Stimulated activated effector memory CD8-positive, alpha-beta T cell treated with anti-CD3 and anti-CD28 coated beads, Interleukin-12 subunit alpha, Interleukin-12 subunit beta, amount 100 ng/mL, for 72 hours (primary cell): ENCODE measurements around the gene CTDSPL.

Source experiments
- ATAC-seq: fragments of 150-1000 bp; cut with Tn5 transposase; 2 replicates; pipeline ENCODE4 v1.10.0; 2021
- DNase-seq, 2 donors: peaks; one replicate each; pipeline ENCODE4 v3.0.0; 2021 to 2022; ENCODE audit warnings: low spot score in 2 of 2
- H3K27ac Mint-ChIP-seq: one replicate; pipeline ENCODE4 v1.8.0; 2022; ENCODE audit warnings: mild to moderate bottlenecking, mixed read lengths
- H3K36me3 Mint-ChIP-seq: one replicate; pipeline ENCODE4 v1.8.0; 2022; ENCODE audit warnings: mild to moderate bottlenecking, mixed read lengths
- H3K4me1 Mint-ChIP-seq: one replicate; pipeline ENCODE4 v1.8.0; 2022; ENCODE audit warnings: mixed read lengths
- H3K4me3 Mint-ChIP-seq: one replicate; pipeline ENCODE4 v1.8.0; 2022; ENCODE audit warnings: mild to moderate bottlenecking, mixed read lengths
- H3K9me3 Mint-ChIP-seq: one replicate; pipeline ENCODE4 v1.8.0; 2022; ENCODE audit warnings: mixed read lengths

Gene CTDSPL

GRCh38 chr3:37897763-37898162 lies 36.1 kb downstream of the CTDSPL start:
- DNase-seq (no peak), ATAC-seq (no peak)
- Mint-ChIP-seq H3K9me3 (no peaks in the 10 kb centered on the region), H3K27ac (no peak overlapping the region), H3K36me3 (no peaks in the 10 kb centered on the region), H3K4me3 (no peak overlapping the region), H3K4me1 (peaks cover 12% of the 10 kb centered on the region)

- H3K27ac Mint-ChIP-seq, result no peak overlapping the region
- DNase-seq (no peak), ATAC-seq (no peak)
- H3K4me1 Mint-ChIP-seq, result peaks cover 16% of the 10 kb centered on the region
- H3K4me3 Mint-ChIP-seq, result no peak overlapping the region
- no peaks in the 10 kb centered on the region for H3K9me3 Mint-ChIP-seq
- no peaks in the 10 kb centered on the region for H3K36me3 Mint-ChIP-seq
These were observed 36.7 kb downstream of the CTDSPL start for GRCh38 chr3:37898424-37898823.

GRCh38 chr3:37899101-37899707 lies 37.5 kb downstream of the CTDSPL start:
- Mint-ChIP-seq H3K36me3 (no peaks in the 10 kb centered on the region), H3K27ac (no peak overlapping the region), H3K4me3 (no peak overlapping the region), H3K4me1 (peaks cover 16% of the 10 kb centered on the region), H3K9me3 (no peaks in the 10 kb centered on the region)
- ATAC-seq, result peak; percentile 90
- DNase-seq, result peak in 1 of 2 donors; percentile 61

GRCh38 chr3:37899711-37900306 lies 38.1 kb downstream of the CTDSPL start:
- H3K4me1 Mint-ChIP-seq, result peaks cover 16% of the 10 kb centered on the region
- ATAC-seq (no peak), DNase-seq (no peak)
- no peaks in the 10 kb centered on the region for H3K9me3 Mint-ChIP-seq
- H3K27ac Mint-ChIP-seq, result no peak overlapping the region
- H3K36me3 Mint-ChIP-seq, result no peaks in the 10 kb centered on the region
- no peak overlapping the region for H3K4me3 Mint-ChIP-seq

GRCh38 chr3:37901721-37902120 lies 40.0 kb downstream of the CTDSPL start:
- Mint-ChIP-seq H3K36me3 (no peaks in the 10 kb centered on the region), H3K9me3 (no peaks in the 10 kb centered on the region), H3K4me3 (no peak overlapping the region), H3K27ac (no peak overlapping the region), H3K4me1 (peaks cover 25% of the 10 kb centered on the region)
- DNase-seq, result no peak
- no peak for ATAC-seq

- Mint-ChIP-seq H3K36me3 (no peaks in the 10 kb centered on the region), H3K27ac (peak overlapping the region; percentile 38), H3K4me1 (peaks cover 35% of the 10 kb centered on the region), H3K9me3 (no peaks in the 10 kb centered on the region), H3K4me3 (peak overlapping the region; percentile 21)
- DNase-seq, result peak in 1 of 2 donors; percentile 66
- ATAC-seq, result peak; percentile 47
These were observed 41.0 kb downstream of the CTDSPL start for GRCh38 chr3:37902674-37903073.

- Mint-ChIP-seq H3K4me1 (peaks cover 41% of the 10 kb centered on the region), H3K4me3 (peak overlapping the region; percentile 21), H3K36me3 (no peaks in the 10 kb centered on the region), H3K9me3 (no peaks in the 10 kb centered on the region), H3K27ac (peak overlapping the region; percentile 38)
- DNase-seq (no peak), ATAC-seq (no peak)
These were observed 41.6 kb downstream of the CTDSPL start for GRCh38 chr3:37903320-37903719.

- H3K4me1 Mint-ChIP-seq, result peaks cover 41% of the 10 kb centered on the region
- no peak for DNase-seq
- H3K27ac Mint-ChIP-seq, result no peak overlapping the region
- no peaks in the 10 kb centered on the region for H3K36me3 Mint-ChIP-seq
- no peak overlapping the region for H3K4me3 Mint-ChIP-seq
- ATAC-seq, result no peak
- H3K9me3 Mint-ChIP-seq, result no peaks in the 10 kb centered on the region
These were observed 42.1 kb downstream of the CTDSPL start for GRCh38 chr3:37903734-37904133.

GRCh38 chr3:37904601-37905000 lies 42.9 kb downstream of the CTDSPL start:
- ATAC-seq, result no peak
- no peak for DNase-seq
- Mint-ChIP-seq H3K4me3 (no peak overlapping the region), H3K36me3 (no peaks in the 10 kb centered on the region), H3K27ac (no peak overlapping the region), H3K4me1 (peaks cover 40% of the 10 kb centered on the region), H3K9me3 (no peaks in the 10 kb centered on the region)

- DNase-seq (no peak), ATAC-seq (no peak)
- Mint-ChIP-seq H3K27ac (no peak overlapping the region), H3K9me3 (no peaks in the 10 kb centered on the region), H3K4me1 (peaks cover 35% of the 10 kb centered on the region), H3K36me3 (no peaks in the 10 kb centered on the region), H3K4me3 (no peak overlapping the region)
These were observed 43.7 kb downstream of the CTDSPL start for GRCh38 chr3:37905346-37905745.

- DNase-seq, result no peak
- peak overlapping the region; percentile 5 for H3K27ac Mint-ChIP-seq
- H3K36me3 Mint-ChIP-seq, result no peaks in the 10 kb centered on the region
- H3K4me3 Mint-ChIP-seq, result no peak overlapping the region
- no peak for ATAC-seq
- peaks cover 35% of the 10 kb centered on the region for H3K4me1 Mint-ChIP-seq
- H3K9me3 Mint-ChIP-seq, result no peaks in the 10 kb centered on the region
These were observed 44.5 kb downstream of the CTDSPL start for GRCh38 chr3:37905987-37906674.

GRCh38 chr3:37906734-37907282 lies 45.1 kb downstream of the CTDSPL start:
- Mint-ChIP-seq H3K36me3 (no peaks in the 10 kb centered on the region), H3K4me3 (peak overlapping the region; percentile 18), H3K9me3 (no peaks in the 10 kb centered on the region), H3K4me1 (peaks cover 35% of the 10 kb centered on the region), H3K27ac (peak overlapping the region; percentile 5)
- ATAC-seq (peak; percentile 70), DNase-seq (peak in 1 of 2 donors; percentile 59)

- Mint-ChIP-seq H3K4me1 (peaks cover 33% of the 10 kb centered on the region), H3K36me3 (no peaks in the 10 kb centered on the region), H3K9me3 (no peaks in the 10 kb centered on the region), H3K4me3 (peak overlapping the region; percentile 18), H3K27ac (peak overlapping the region; percentile 5)
- DNase-seq (no peak), ATAC-seq (no peak)
These were observed 45.7 kb downstream of the CTDSPL start for GRCh38 chr3:37907371-37907770.

GRCh38 chr3:37907906-37908305 lies 46.2 kb downstream of the CTDSPL start:
- Mint-ChIP-seq H3K4me3 (no peak overlapping the region), H3K36me3 (no peaks in the 10 kb centered on the region), H3K9me3 (no peaks in the 10 kb centered on the region), H3K4me1 (peaks cover 27% of the 10 kb centered on the region), H3K27ac (no peak overlapping the region)
- DNase-seq (peak in 1 of 2 donors; percentile 59), ATAC-seq (peak; percentile 76)

GRCh38 chr3:37909067-37909911 lies 47.6 kb downstream of the CTDSPL start:
- DNase-seq, result no peak
- H3K36me3 Mint-ChIP-seq, result no peaks in the 10 kb centered on the region
- no peaks in the 10 kb centered on the region for H3K9me3 Mint-ChIP-seq
- ATAC-seq, result no peak
- H3K4me3 Mint-ChIP-seq, result no peak overlapping the region
- H3K27ac Mint-ChIP-seq, result no peak overlapping the region
- peaks cover 25% of the 10 kb centered on the region for H3K4me1 Mint-ChIP-seq
